SKM-1 treated with dmso at 0.1 percent for 144 hours (cell line): ENCODE results near the gene BCKDHB.

Source experiments
- DNase-seq: peaks from one replicate; lab custom pipeline; 2025; ENCODE audit not compliant: unreplicated experiment; lab: John Stamatoyannopoulos, UW

Gene BCKDHB

DNA sequence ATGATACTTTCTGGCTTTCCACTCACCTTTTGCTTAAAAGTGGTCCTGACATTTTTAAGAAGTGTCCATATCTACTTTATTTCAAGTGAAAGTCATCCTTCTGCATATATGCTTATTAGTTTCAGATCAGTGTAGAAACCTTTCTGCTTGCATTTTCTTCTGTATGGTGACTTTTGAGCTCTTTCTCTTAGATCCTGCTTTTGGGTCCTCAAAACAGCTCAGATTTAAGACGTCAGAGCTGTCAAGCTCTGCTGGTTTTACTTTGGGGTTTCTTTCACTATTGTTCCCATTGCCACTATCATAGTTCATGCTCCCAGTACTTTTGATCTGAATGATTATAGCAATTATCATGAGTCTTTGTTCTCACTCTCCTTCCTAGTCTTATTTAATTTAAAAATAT lies 41.7 kb downstream of the BCKDHB start:
- no peak for DNase-seq

DNA sequence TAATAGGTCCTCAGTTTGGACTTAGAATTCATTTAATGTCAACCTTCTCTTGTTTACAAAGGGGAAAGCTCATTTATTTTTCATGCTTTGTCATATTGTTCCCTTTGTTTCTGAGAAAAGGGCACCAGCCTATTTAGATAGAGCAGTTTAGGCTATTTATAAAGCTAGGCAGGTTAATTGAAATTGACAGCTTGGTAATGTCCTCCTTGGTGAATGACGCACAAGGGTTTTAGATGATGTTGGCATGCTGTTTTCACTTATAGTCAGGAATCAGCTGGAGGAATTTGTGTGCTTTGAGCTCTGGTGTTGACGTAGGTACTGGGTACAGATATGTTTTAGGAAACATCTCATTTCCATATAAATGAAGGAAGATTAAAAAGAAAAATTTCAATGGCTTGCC lies 45.2 kb downstream of the BCKDHB start:
- no peak for DNase-seq

DNA sequence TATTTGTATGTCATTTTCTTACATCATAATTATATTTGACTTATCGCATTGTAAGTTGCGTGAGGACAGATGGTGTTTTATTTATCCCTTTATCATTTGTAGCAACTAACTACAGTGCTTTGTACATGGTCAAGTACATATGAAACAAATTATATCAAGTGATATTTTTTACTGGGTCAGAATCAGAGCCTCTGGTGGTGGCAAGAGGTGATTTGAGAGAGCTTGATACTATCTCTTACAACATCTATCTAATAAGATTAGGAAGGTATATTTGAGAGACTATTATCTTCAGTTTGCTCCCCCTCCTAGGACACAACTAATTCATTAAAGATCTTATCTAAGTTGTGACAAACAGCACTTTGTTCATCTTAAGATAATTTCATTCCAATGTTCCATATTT lies 47.7 kb downstream of the BCKDHB start:
- DNase-seq, result no peak

DNA sequence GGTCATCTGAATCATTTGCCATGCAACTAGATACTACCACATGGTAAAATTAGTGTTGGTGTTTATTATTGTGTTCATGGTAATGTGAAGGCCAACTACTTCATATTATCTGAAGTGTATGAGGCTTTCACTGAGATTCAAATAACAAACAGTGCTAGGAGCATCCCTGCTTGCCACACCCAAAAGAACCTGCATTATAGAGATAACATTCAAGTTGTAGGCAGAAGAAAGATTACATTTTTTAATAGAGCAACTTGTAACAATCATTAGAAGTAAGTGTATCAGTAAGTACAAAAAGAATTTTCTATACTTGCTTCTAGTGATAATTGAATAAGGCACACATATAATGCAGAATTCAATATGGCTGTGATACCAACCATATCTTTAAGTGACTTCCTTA lies 49.8 kb downstream of the BCKDHB start:
- no peak for DNase-seq

DNA sequence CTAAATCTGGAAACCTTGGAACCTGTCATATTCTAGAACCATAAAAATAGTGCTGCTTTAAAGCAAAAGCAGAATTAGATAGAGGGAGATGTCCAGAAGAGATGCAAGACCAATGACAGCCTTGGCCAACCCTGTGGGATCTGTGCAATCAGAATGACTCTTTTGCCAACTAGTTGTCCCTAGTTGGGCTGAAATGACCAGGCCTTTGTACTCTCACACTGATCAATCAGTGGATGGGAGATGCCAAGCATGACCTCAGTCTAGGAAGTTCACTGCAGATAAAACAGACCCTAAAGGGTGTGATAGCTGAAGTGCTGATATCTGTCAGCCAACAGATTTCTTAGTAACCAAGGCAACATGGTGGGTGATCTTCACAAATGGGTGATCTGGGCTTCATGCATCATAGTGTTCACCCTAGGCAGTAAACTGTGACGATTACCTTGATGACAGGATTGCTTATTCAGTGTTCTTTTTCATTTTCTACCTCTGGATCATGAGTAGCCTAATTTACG lies 52.1 kb downstream of the BCKDHB start:
- no peak for DNase-seq

DNA sequence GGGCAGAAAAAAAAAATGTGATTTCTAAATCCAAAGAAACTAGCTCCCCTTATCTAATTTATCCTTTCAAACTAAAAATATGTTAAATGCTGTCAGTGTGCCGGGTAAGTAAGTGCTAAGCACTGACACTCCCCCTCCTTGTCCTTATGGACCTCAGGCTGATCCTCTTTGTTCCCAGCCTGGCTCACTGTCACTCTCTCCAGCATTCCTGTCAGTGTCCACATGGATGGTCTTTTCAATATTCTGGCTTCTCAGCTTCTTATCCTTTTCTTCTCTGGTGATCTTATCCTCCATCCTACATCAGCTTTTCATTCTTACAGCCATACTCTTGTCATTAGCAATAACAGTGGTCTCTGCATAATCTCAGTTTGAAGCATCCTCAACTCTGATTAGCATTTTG lies 55.0 kb downstream of the BCKDHB start:
- no peak for DNase-seq

DNA sequence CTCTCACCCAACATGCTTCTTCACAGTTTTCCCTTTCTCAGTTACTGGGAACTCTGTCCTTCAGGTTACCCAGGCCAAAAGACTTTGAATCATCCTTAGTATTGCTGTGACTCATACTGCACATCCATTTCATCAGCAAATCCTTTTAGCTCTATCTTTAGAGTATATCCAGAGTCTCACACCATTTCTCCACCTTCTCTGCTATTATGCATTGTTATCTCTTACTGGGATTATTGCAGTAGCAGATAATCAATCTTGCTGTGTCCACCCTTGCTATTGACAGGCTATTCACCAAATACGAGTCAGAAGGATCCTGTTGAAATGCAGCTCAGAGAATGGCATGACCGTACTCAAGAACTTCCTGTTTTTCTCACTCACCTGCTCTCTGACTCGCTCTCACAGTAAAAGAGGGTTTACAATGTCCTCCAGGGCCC lies 57.3 kb downstream of the BCKDHB start:
- DNase-seq, result peak; percentile 30

DNA sequence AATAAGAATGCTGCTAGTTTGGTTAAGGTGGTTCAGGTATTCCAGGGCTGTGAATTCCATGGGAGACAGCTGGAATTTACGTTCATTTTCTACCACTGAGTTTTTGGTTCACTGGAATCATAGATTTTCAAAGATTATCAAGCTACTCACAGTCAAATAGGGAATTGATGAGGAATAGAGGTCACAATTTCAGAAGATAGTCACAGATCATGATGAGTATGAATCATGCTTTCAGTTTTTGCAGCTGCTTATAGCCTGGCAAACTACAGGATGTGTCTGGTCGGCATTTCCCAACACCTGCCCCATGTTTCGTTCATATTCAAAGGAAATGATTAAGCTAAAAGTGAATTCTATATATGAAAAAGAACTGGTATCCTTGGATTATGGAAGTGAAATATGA lies 58.7 kb downstream of the BCKDHB start:
- no peak for DNase-seq

DNA sequence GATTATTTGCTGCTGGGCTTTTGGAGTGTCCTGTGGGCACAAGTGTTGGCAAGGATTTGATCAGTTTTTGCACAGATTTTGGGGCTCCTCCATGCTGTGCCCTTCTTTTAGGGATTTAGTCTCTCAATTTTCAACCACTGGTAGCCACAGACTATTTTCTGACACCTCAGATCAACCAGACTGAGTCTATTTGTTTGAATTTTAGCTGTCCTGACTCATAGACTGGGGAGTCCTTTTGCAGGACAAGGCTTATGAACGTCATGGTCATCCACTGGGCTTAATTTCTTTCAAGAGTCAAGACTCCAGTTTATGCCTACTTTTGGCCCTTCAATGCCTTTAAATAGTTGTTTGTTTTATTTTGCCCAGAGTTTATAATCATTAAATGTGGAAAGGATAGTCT lies 59.3 kb downstream of the BCKDHB start:
- DNase-seq, result no peak

DNA sequence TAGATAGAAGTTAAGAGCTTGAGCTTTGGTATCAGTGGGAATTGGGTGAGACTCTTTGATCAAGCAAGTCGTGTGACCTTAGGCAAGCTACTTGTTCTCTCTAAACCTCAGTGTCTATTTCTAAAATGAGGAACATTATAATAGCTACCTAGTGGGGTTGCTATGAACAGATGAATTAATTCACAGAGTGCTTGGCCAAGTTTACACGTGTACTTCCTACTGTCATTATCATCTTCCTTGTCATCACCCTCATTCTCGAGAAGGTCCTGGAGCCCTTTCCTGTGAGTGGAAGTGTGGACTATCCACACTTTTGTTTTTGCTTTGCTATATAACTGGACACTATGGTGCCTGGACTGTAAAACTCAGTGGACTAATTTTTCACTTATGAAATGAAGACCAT lies 64.0 kb downstream of the BCKDHB start:
- DNase-seq, result no peak

DNA sequence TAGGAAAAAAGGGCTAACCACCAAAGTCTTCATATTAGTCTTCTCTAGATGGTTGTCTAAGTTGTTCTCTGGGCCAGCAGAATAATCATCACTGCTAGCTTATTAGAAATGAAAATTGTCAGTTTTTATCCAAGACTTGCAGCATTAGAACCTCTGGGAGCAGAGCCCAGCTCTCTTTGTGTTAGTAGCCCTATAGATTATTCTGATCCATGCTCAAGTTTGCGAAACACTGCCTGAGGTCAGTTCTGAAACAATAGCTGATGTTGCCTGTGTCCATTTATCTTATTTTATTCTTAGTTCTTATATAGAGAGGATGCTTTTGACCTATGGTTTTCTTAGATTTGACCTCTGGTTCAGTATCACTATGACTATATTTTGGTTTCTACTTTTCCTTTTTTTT lies 66.9 kb downstream of the BCKDHB start:
- DNase-seq, result no peak

DNA sequence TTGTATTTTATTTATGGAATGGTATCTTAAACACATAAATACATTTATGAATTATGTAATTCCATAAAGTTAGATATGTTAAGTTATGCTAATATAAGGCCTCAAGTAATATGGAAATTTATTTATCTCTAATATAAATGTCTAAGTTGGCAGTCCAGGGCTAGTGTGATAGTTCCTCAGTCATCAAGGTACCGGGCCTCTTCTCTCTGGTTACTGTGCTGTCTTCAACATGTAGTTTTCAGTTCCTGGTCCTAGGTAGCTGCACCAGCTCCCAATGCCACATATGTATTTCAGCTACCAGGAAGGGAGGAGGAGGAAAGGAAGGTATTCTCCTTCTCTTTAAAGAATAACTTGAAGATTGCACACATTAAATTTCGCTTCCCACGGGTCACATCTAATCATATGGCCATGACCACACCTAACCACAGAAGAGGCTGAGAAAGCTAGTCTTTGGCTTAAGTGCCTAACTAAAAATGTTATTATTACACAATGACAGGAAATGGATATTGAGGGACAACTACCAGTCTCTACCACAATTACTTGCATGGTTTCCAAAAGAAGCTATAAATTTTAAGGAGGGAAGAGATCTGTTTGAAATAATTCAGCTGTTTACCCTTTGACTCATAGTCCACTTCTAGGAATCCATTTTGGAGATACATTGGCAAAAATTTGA lies 68.6 kb downstream of the BCKDHB start:
- DNase-seq, result peak; percentile 2

DNA sequence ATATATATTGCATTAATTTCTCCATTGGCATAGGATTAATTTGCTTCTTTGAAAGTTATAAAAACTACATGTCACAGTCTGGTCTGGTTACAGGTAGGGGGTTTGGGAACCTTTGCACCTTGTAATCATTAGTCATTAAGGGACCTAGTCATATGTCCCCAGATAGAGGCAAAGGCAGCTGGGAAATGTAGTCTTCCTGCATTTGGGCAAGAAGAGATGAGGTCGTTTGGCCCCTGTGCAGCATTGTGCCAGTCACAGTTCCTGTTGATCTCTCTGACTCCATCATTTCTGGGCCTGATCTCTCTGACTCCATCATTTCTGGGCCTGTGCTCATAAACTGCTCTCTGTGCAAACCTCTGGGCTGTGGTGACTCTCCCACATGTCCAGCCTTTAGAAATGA lies 73.2 kb downstream of the BCKDHB start:
- no peak for DNase-seq

DNA sequence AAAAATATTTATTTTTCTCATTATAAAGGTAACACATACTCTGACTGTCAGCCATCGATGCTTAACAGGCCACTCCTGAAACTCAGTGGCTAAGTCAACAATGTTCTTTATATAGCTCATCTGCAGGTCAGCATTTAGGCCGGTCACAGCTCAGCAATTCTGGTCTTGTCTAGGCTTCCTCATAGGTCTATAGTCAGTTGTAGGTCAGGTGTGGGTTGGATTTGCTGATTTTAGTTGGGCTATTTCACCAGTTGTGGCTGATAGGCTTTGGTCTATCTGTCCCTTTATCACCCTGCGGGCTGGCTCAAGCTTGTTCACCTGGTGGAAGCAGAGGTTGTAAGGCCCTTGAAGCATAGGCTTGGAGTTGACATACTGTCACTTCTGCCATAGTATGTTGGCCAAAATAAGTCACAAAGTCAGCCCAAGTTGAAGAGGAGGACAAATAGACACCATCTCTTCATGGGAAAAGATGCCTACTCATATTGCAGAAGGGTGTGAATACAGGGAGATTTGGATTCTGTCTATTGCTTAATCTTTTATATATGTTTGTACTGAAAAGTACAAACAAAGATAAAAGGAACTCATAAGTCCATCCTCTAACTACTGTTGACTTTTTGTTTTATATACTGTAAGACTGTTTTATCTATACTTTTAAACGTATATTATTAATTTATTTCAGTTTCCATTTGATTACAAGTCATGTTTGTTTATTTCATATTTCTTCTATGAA lies 75.0 kb downstream of the BCKDHB start:
- DNase-seq, result no peak

DNA sequence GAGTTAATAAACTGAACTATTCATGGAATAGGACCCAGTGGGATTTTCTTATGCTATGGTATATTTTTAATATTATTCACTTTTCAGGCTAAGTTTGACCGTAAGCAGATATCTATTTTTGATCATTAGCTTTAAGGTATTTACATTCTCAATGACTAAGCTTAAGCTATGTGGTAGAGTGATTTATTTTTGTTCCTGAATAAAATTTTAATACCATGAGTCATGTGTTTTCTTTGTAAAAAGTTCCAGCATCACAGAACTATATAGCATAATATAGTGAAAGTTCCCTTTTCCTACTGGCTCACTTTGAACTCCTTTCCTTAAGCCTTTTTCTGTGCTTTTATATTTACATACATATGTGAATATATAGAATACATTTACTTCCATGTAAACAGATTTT lies 75.8 kb downstream of the BCKDHB start:
- DNase-seq, result no peak

DNA sequence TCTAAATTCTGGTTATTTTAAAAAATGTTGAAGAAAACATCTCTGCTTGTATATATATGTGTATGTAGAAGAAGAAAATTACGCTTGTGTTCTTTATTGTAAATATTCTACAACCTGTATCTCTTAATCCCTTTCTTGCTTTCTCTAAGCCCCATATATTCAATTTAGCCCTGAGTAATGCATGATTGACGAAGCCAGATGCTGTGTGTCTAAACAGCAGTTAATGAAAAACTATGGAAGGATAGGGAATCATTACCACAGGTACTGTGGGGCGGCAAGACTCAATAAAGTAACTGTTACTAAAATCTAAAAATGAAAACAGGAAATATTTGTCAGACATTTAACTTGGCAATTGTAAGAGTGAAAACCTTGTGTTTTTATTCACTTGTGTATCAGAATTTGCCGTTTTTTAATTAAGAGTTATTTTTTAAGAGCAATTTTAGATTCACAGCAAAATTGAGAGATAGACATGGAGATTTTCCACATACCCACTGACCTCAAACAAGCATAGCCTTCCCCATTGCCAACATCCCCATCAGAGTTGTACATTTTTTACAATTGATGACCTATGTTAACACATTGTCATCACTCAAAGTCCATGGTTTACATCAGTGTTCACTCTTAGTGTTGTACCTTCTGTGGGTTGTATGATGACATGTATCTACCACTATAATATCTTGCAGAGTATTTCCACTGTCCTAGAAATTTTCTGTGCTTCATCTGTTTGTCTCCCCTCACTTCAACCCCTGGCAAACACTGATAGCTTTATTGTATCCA lies 76.7 kb downstream of the BCKDHB start:
- DNase-seq, result no peak

DNA sequence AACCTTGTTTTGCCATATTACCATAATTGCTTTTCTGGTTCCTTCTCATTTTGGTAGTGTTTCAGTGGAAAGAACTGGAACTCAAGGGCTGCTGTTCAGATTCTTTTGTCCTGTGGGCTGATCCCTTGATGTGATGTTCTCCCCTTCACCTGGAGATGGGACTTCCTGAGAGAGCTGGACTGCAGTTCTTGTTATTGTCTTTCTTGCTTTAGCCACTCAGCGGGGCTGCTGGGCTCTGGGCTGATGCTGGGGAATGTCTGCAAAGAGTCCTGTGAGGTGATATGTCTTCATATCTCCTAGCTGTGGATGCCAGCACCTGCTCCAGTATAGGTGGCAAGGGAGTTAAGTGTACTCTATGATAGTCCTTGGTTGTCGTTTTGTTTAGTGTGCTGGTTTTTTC lies 79.0 kb downstream of the BCKDHB start:
- no peak for DNase-seq

DNA sequence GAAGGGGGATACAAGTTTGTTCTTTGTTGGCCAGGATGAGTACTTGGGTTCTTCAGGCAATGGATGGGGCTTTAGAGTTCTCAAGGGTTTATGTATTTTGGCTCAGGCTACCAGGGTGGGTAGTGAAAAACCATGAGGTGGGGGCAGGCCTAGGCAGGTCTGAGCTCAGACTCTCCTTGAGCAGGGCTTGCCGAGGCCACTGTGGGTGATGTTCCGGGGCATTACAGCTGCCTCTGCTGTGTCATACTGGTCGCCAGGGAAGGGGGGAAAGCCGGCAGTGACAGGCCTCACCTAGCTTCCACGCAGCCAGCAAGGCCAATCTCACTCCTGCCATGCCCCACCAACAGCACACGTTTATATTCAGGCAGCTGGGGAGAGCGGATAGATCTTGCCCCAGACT lies 79.6 kb downstream of the BCKDHB start:
- no peak for DNase-seq

DNA sequence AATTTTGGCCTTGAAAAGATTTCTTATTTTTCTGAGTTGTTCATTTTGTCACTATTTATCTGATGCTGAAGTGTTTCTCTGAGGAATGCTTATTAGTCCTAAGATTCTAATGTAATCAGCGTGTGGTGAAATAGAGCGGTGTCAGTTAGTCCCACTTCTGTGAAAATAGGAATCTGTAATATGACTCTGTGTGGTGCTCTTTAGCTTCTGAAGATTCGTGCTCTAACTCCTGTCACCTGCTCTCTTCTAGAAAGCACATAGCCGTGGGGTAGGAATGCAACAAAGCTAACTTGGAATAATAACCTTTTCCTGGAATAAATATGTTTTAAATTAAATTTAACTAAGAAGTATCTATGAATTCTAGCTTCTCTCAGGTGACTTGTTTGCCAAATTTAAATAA lies 90.4 kb downstream of the BCKDHB start:
- no peak for DNase-seq

DNA sequence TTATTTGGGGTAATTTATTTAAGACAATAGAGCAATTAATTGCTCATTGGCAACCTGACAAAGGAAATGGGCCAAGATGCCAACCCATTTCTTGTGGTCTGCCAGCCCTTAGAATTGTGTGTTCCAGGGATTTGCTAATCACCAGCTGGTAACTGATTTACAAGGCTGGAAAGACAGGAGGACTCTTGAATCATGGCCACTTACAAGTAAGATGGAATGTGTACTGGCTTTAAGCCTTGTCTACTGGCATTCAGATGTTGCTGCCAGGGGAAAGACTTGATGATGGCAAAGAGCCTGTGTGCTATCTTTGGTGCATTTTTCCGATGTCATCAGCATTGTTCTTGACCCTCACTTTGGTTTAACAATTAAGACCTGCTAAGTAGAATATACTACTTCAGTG lies 91.0 kb downstream of the BCKDHB start:
- no peak for DNase-seq

DNA sequence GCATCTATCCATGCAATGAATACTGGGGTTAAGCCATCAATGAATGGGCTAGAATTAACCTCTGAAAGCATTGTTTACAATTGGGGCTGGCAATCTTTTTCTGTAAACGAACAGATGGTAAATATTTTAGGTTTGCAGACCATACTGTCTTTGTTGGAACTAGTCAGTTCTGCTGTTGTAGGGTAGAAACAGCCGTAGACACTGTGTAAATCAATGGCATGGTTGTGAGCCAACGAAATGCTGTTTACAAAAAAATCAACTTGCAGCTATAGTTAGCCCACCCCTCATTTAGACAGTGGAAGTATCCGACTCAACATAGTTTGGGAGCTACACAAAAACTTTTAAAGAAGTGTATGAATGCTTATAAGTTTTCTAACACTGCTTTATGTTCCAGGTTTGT lies 91.5 kb downstream of the BCKDHB start:
- no peak for DNase-seq

DNA sequence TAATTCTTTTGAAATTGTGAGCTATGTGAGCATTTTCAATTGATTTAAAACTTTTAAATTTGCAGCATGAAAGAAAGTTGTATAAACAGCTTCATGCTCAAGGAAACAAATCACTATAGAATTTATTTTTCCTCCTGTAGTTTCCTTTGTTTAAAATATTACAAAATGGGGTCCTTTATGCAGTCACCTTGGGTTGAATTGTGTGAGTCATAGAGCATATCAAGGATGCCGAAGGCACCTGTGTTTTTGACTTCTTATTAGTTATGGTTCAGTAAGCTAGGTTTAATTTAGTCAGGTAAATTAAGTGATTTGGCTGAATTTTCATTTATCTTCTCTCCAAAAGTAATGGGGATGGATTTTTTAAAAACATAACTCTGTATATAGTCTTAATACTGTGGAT lies 96.8 kb downstream of the BCKDHB start:
- no peak for DNase-seq
